NT2/D1 (cell line): ENCODE data around the gene HS6ST2.

Source experiments
- YY1 ChIP-seq: IDR thresholded peaks from 2 replicates; pipeline ENCODE4 v1.6.1; 2011; ENCODE audit not compliant: insufficient read length, insufficient read depth
- ZNF274 ChIP-seq: IDR thresholded peaks from 2 replicates; pipeline ENCODE4 v1.6.1; 2011; ENCODE audit warnings: mild to moderate bottlenecking, low read depth, low read length

GRCh38 chrX:132802033-132802432, 156.4 kb downstream of the HS6ST2 start:
- TF ChIP-seq YY1 (no peak), ZNF274 (no peak)
